Neutrophil (primary cell): Measurements from ENCODE around the gene TENM4.

Experiments used
- H3K27ac ChIP-seq: fragments of 200-600 bp; sonication (generic); 2 replicates; pipeline ENCODE4 v1.5.1; 2016; ENCODE audit warnings: mild to moderate bottlenecking, moderate library complexity
- H3K27me3 ChIP-seq: fragments of 200-600 bp; sonication (generic); 2 replicates; pipeline ENCODE4 v1.6.0; 2016; ENCODE audit warnings: mild to moderate bottlenecking
- H3K36me3 ChIP-seq: fragments of 200-600 bp; sonication (generic); 2 replicates; pipeline ENCODE4 v1.5.1; 2017
- H3K4me1 ChIP-seq, 2 experiments: fragments of 200-600 bp in 1 of 2; sonication (generic) in 1 of 2; 1 replicate in 1 of 2; 2 replicates in 1 of 2; pipeline versions ENCODE4 v1.5.1 to v1.6.1; 2013 to 2016; ENCODE audit warnings: low read depth in 1 of 2, low read length in 1 of 2, mild to moderate bottlenecking in 1 of 2, moderate library complexity in 1 of 2; ENCODE audit not compliant: control insufficient read depth in 1 of 2, insufficient read depth in 1 of 2
- H3K4me3 ChIP-seq, 2 experiments: fragments of 200-600 bp in 1 of 2; sonication (generic) in 1 of 2; 1 replicate in 1 of 2; 2 replicates in 1 of 2; pipeline ENCODE4 v1.5.1; 2013 to 2016; ENCODE audit warnings: low read depth in 1 of 2, low read length in 1 of 2, mild to moderate bottlenecking in 1 of 2, moderate library complexity in 1 of 2
- H3K9me3 ChIP-seq: fragments of 200-600 bp; sonication (generic); 2 replicates; pipeline ENCODE4 v1.5.1; 2016
- TF ChIP-seq, protein P1 (sequence below): fragments of 200-600 bp; sonication (generic); IDR thresholded peaks from 2 replicates; pipeline ENCODE4 v1.5.1; 2016; ENCODE audit warnings: antibody characterized with exemption

The TENM4 gene

DNA sequence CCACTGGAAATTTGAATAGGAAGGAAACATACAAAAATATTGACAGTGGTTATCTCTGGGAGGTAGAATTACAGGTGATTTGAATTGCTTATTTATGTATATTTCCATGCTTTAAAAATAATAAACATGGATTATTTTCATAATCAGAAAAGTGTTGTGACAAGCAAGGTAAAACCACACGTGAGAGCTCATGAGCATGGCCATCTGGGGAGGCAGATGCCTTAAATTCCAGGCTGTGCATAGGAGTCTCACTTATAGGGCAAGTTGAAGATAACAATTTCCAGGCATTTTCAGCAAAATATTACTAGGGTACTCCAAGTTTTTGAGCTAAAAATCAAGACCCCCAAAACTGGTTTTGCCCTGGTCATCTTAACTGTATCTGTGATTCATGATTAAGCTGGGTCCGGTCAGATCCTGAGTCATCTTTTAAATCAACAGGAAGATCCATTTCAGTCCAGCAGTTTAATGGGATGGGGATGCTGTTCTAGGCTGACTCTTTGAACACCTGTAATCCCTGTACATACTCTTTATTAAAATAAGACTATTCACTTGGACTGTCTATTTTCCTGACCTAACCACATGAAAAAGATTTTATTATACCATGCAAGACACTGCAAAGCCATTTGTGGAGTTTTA lies 750.4 kb downstream of the TENM4 start:
- TF ChIP-seq, protein P1, sequence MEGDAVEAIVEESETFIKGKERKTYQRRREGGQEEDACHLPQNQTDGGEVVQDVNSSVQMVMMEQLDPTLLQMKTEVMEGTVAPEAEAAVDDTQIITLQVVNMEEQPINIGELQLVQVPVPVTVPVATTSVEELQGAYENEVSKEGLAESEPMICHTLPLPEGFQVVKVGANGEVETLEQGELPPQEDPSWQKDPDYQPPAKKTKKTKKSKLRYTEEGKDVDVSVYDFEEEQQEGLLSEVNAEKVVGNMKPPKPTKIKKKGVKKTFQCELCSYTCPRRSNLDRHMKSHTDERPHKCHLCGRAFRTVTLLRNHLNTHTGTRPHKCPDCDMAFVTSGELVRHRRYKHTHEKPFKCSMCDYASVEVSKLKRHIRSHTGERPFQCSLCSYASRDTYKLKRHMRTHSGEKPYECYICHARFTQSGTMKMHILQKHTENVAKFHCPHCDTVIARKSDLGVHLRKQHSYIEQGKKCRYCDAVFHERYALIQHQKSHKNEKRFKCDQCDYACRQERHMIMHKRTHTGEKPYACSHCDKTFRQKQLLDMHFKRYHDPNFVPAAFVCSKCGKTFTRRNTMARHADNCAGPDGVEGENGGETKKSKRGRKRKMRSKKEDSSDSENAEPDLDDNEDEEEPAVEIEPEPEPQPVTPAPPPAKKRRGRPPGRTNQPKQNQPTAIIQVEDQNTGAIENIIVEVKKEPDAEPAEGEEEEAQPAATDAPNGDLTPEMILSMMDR: no peak
- Histone ChIP-seq H3K4me3 (no peak overlapping the region), H3K27ac (no peak overlapping the region), H3K4me1 (no peaks in the 10 kb centered on the region), H3K36me3 (no peaks in the 10 kb centered on the region), H3K27me3 (peaks cover 30% of the 10 kb centered on the region), H3K9me3 (no peaks in the 10 kb centered on the region)

DNA sequence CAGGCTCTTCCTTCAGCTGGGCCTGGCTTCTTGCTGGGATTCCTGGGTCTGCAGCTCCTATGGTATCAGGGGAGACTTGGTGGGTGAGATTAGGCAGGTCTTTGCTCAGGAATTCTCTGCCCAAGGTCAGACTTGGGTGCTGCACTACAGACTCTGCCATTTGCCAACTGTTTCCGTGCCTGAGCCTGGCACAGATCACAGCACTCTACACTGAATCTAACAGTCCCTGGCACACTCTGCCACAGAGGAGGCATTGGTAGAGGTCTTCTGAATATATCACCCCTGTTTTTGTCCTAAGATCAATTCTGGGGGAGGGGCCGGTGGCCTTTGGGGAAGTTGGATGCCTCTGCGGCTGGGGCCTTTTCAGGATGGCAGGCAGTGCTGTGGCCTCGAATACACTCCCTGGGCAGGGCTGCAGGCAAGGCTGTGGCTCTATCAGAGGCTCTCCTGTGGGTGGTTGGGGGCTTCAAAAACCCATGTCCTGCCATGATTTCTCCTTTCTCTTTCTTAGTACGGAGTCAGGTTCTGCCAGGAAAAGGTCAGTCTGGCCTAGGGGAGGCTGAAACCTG lies 751.2 kb downstream of the TENM4 start:
- Histone ChIP-seq H3K36me3 (no peaks in the 10 kb centered on the region), H3K27me3 (peaks cover 30% of the 10 kb centered on the region), H3K9me3 (no peaks in the 10 kb centered on the region), H3K4me1 (no peaks in the 10 kb centered on the region), H3K4me3 (no peak overlapping the region), H3K27ac (no peak overlapping the region)
- TF ChIP-seq, protein P1: no peak

DNA sequence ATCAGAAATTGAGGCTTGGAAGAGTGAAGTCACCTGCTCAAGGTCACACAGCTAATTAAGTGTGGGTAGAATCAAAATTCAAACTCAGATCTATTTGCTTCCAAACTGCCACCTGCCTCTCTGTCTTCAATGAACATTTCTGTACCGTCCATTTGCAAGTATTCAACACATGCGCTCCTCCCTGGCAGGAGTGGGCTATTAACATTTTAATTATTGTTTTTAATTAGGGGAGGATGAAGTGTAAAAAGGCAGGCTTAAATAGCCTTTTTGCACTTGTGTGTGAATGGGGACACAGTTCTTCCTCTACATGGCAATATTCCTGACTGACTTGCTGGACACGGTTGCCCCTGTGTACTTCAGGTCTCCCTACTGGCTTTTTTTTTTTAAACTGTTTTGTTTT lies 751.7 kb downstream of the TENM4 start:
- no peak overlapping the region for H3K27ac ChIP-seq
- H3K27me3 ChIP-seq: peaks cover 30% of the 10 kb centered on the region
- no peak overlapping the region for H3K4me3 ChIP-seq
- TF ChIP-seq, protein P1: no peak
- H3K36me3 ChIP-seq: no peaks in the 10 kb centered on the region
- no peaks in the 10 kb centered on the region for H3K4me1 ChIP-seq
- H3K9me3 ChIP-seq: no peaks in the 10 kb centered on the region

DNA sequence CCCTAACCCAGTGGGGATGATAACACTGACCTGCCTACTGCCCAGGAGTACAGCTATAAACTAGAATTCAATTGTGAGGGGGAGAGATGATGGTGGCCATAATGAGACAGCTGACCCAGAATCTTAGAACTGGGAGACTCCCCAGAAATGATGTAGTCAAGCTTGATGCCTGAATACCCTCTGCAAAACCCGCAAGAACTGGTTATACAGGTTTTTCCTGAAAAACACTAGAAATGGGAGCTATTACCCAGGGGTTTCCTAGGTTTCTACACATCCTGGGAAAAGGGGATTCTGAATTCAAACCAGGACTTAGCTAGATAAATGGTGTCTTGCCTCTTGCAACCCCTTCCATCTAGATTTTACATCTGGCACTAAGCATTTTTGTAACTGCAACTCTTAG lies 752.4 kb downstream of the TENM4 start:
- H3K9me3 ChIP-seq: no peaks in the 10 kb centered on the region
- TF ChIP-seq, protein P1: no peak
- no peak overlapping the region for H3K4me3 ChIP-seq
- H3K27ac ChIP-seq: no peak overlapping the region
- no peaks in the 10 kb centered on the region for H3K4me1 ChIP-seq
- no peaks in the 10 kb centered on the region for H3K36me3 ChIP-seq
- peaks cover 30% of the 10 kb centered on the region for H3K27me3 ChIP-seq

DNA sequence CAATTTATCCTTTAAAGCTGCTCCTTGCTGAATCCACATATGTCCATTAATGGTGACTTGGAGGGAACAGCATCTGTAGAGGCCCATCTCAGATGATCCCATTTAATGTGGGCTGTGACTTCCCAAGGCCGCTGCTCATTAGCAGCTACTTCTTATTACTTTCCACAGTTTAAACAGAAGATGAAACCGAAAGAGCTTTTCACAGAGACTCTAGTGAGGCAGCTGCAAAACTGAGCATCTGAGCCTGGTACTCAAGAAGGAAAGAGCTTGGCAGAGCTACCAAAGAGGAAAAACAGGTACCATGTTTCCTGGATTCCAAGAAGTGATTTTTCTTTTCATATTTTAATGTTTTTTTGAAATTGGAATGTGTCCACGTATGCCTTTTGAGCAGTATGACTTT lies 755.7 kb downstream of the TENM4 start:
- TF ChIP-seq, protein P1: no peak
- Histone ChIP-seq H3K27ac (no peak overlapping the region), H3K36me3 (no peaks in the 10 kb centered on the region), H3K9me3 (no peaks in the 10 kb centered on the region), H3K4me3 (no peak overlapping the region), H3K4me1 (no peaks in the 10 kb centered on the region), H3K27me3 (peaks cover 21% of the 10 kb centered on the region)
